Fibroblast of lung (primary cell): Measurements from ENCODE around the gene TEX44. TPM values are rescaled to one million over a fixed set of nuclear protein-coding genes. Genes with fewer than 3 reads are reported as not detected.
"Not testable (repeated sequence)": the region's sequence is repeated elsewhere in the genome, so short reads cannot be mapped to it uniquely, and the experiment has no call there.

Experiments used
- DNase-seq, 2 donors: peaks; one replicate each; pipeline versions ENCODE4 v3.0.0 to v3.0.0-alpha.2; 2010; ENCODE audit warnings: low read depth in 2 of 2
- H2AFZ ChIP-seq: 2 replicates; pipeline ENCODE4 v1.5.1; 2012; ENCODE audit warnings: low read length, control low read depth, inconsistent platforms
- H3K27ac ChIP-seq: 2 replicates; pipeline ENCODE4 v1.5.1; 2011; ENCODE audit warnings: low read length, control low read depth; ENCODE audit not compliant: insufficient read depth
- H3K27me3 ChIP-seq: 2 replicates; pipeline ENCODE4 v1.5.1; 2011; ENCODE audit warnings: mild to moderate bottlenecking, low read length; ENCODE audit not compliant: control insufficient read depth, insufficient read depth
- H3K36me3 ChIP-seq: 2 replicates; pipeline ENCODE4 v1.5.1; 2011; ENCODE audit warnings: low read length; ENCODE audit not compliant: control insufficient read depth, insufficient read depth
- H3K4me1 ChIP-seq: 2 replicates; pipeline ENCODE4 v1.5.1; 2011; ENCODE audit warnings: low read length; ENCODE audit not compliant: control insufficient read depth, insufficient read depth; ENCODE audit errors: extremely low read depth
- H3K4me2 ChIP-seq: 2 replicates; pipeline ENCODE4 v1.5.1; 2011; ENCODE audit warnings: low read length, control low read depth; ENCODE audit not compliant: insufficient read depth; ENCODE audit errors: extremely low read depth
- H3K4me3 ChIP-seq, 4 experiments: fragments of 200-600 bp in 1 of 4; sonication (generic) in 1 of 4; replicated peaks in 1 of 4; 2 replicates each; pipeline ENCODE4 v1.5.1; 2011 to 2016; ENCODE audit warnings: low read length in 4 of 4, low read depth in 3 of 4, mild to moderate bottlenecking in 3 of 4, control low read depth in 2 of 4, inconsistent platforms in 1 of 4, mixed read lengths in 1 of 4; ENCODE audit not compliant: insufficient read depth in 1 of 4; ENCODE audit errors: control extremely low read depth in 1 of 4
- H3K79me2 ChIP-seq: 2 replicates; pipeline ENCODE4 v1.5.1; 2012; ENCODE audit warnings: mild to moderate bottlenecking, low read length, inconsistent platforms; ENCODE audit not compliant: control insufficient read depth, insufficient read depth
- H3K9ac ChIP-seq: 2 replicates; pipeline ENCODE4 v1.5.1; 2011; ENCODE audit warnings: mild to moderate bottlenecking, low read length, control low read depth; ENCODE audit not compliant: insufficient read depth
- H3K9me3 ChIP-seq: 2 replicates; pipeline ENCODE4 v1.5.1; 2012; ENCODE audit warnings: low read depth, low read length; ENCODE audit not compliant: control insufficient read depth, insufficient read depth
- H4K20me1 ChIP-seq: 2 replicates; pipeline ENCODE4 v1.5.1; 2011; ENCODE audit warnings: low read length; ENCODE audit not compliant: control insufficient read depth, insufficient read depth; ENCODE audit errors: extremely low read depth
- CTCF ChIP-seq, 2 donors: IDR thresholded peaks in 1 of 2; conservative IDR thresholded peaks in 1 of 2; 1 replicate in 1 of 2; 2 replicates in 1 of 2; pipeline ENCODE4 v1.5.1; 2011 to 2012; ENCODE audit warnings: low read length in 2 of 2, control low read depth in 1 of 2, inconsistent platforms in 1 of 2, low read depth in 1 of 2, mild to moderate bottlenecking in 1 of 2
- EZH2 ChIP-seq: IDR thresholded peaks from 2 replicates; pipeline ENCODE4 v1.5.1; 2012; ENCODE audit warnings: low read length, control low read depth, mild to moderate bottlenecking; ENCODE audit errors: missing control alignments
- polyA plus RNA-seq, 2 donors: library from polyadenylated mRNA; depleted of rRNA in 1 of 2; stranded (reverse) in 1 of 2; unstranded in 1 of 2; fragments of >200 nt; gene quantifications; 2 replicates each; pipeline ENCODE4 v1.2.1, GENCODE V29; 2011 to 2012; ENCODE audit warnings: missing spikeins in 1 of 2
- total RNA-seq: library from RNA; depleted of rRNA; stranded (reverse); fragments of >200 nt; gene quantifications from 2 replicates; pipeline ENCODE4 v1.2.1, GENCODE V29; 2014

The TEX44 gene
- total and polyA plus RNA-seq, 2 donors (not counting 1 experiment from before 2014, with no cell fraction given) = not detected

- no peaks in the 10 kb centered on the region for H4K20me1 ChIP-seq
- H3K4me3 ChIP-seq = no peak overlapping the region
- no peak overlapping the region for H3K27ac ChIP-seq
- H2AFZ ChIP-seq = no peak overlapping the region
- no peak overlapping the region for H3K4me2 ChIP-seq
- no peak overlapping the region for H3K9ac ChIP-seq
- TF ChIP-seq CTCF (conservative IDR thresholded peaks at IDR 0.05 in 1 of 2, IDR thresholded peaks at IDR 0.05 in 1 of 2; ENCODE audit: low read depth in 1 of 2, low read length in 2 of 2) (no peak), EZH2 (no peak)
- peaks cover 4% of the 10 kb centered on the region for H3K27me3 ChIP-seq
- DNase-seq = no peak
- H3K36me3 ChIP-seq = no peaks in the 10 kb centered on the region
- H3K79me2 ChIP-seq = no peaks in the 10 kb centered on the region
- no peaks in the 10 kb centered on the region for H3K4me1 ChIP-seq
- H3K9me3 ChIP-seq = no peaks in the 10 kb centered on the region
Measured at GRCh38 chr2:231575612-231576256, 16.9 kb upstream of the TEX44 start.

- Histone ChIP-seq H3K36me3 (no peaks in the 10 kb centered on the region), H2AFZ (no peak overlapping the region), H3K4me3 (no peak overlapping the region), H4K20me1 (no peaks in the 10 kb centered on the region), H3K4me1 (no peaks in the 10 kb centered on the region), H3K27me3 (peaks cover 4% of the 10 kb centered on the region), H3K27ac (no peak overlapping the region), H3K79me2 (no peaks in the 10 kb centered on the region), H3K9ac (no peak overlapping the region), H3K9me3 (no peaks in the 10 kb centered on the region), H3K4me2 (no peak overlapping the region)
- TF ChIP-seq CTCF (conservative IDR thresholded peaks at IDR 0.05 in 1 of 2, IDR thresholded peaks at IDR 0.05 in 1 of 2; ENCODE audit: low read depth in 1 of 2, low read length in 2 of 2) (no peak), EZH2 (no peak)
- no peak for DNase-seq
Measured at GRCh38 chr2:231576465-231576864, 16.2 kb upstream of the TEX44 start.

- not testable (repeated sequence) for H3K36me3 ChIP-seq, H3K27ac ChIP-seq, H3K4me3 ChIP-seq, H2AFZ ChIP-seq, H4K20me1 ChIP-seq, H3K79me2 ChIP-seq, H3K9ac ChIP-seq, H3K4me1 ChIP-seq, H3K9me3 ChIP-seq, H3K4me2 ChIP-seq, DNase-seq, H3K27me3 ChIP-seq
Measured at GRCh38 chr2:231578655-231579054, 14.0 kb upstream of the TEX44 start.
